KMS-11 (cell line): ENCODE results near the gene SLC16A7.

Source experiments
- H2AFZ ChIP-seq: fragments of 200-600 bp; sonication (generic); 2 replicates; pipeline ENCODE4 v1.6.1; 2016; ENCODE audit warnings: antibody characterized with exemption, mixed run types, low read depth
- H3K27ac ChIP-seq: fragments of 200-600 bp; sonication (generic); 2 replicates; pipeline ENCODE4 v1.6.1; 2016; ENCODE audit warnings: mild to moderate bottlenecking, mixed run types
- H3K27me3 ChIP-seq: fragments of 200-600 bp; sonication (generic); 2 replicates; pipeline ENCODE4 v1.6.1; 2017; ENCODE audit warnings: mild to moderate bottlenecking, low read depth, mixed run types, moderate library complexity; ENCODE audit not compliant: insufficient read depth
- H3K36me3 ChIP-seq: fragments of 200-600 bp; sonication (generic); 2 replicates; pipeline ENCODE4 v1.6.1; 2017; ENCODE audit warnings: mild to moderate bottlenecking, mixed run types; ENCODE audit not compliant: insufficient read depth
- H3K4me1 ChIP-seq: fragments of 200-600 bp; sonication (generic); 2 replicates; pipeline ENCODE4 v1.6.1; 2016; ENCODE audit warnings: mild to moderate bottlenecking, low read depth, mixed run types; ENCODE audit not compliant: poor library complexity, severe bottlenecking
- H3K4me2 ChIP-seq: fragments of 200-600 bp; sonication (generic); 2 replicates; pipeline ENCODE4 v1.7.0; 2016; ENCODE audit warnings: mild to moderate bottlenecking, mixed run types
- H3K4me3 ChIP-seq: fragments of 200-600 bp; sonication (generic); IDR thresholded peaks from 2 replicates; pipeline ENCODE4 v1.6.1; 2017; ENCODE audit warnings: low read depth, low read length, mixed read lengths; ENCODE audit not compliant: insufficient read depth
- H3K79me2 ChIP-seq: fragments of 200-600 bp; sonication (generic); 2 replicates; pipeline ENCODE4 v1.6.1; 2016; ENCODE audit warnings: low read depth, mixed run types; ENCODE audit not compliant: insufficient read depth
- H3K9ac ChIP-seq: fragments of 200-600 bp; sonication (generic); 2 replicates; pipeline ENCODE4 v1.6.1; 2016; ENCODE audit warnings: mild to moderate bottlenecking, mixed run types
- H4K20me1 ChIP-seq: fragments of 200-600 bp; sonication (generic); 2 replicates; pipeline ENCODE4 v1.6.1; 2016; ENCODE audit warnings: mild to moderate bottlenecking, mixed run types; ENCODE audit not compliant: insufficient read depth
- CTCF ChIP-seq: fragments of 200-600 bp; sonication (generic); conservative IDR thresholded peaks from 2 replicates; pipeline ENCODE4 v1.6.1; 2017; ENCODE audit warnings: low read depth, mild to moderate bottlenecking, antibody characterized with exemption, low read length, moderate library complexity, mixed read lengths

The SLC16A7 gene

GRCh38 chr12:59620326-59620725 is 24.5 kb downstream of the SLC16A7 start:
- Histone ChIP-seq H3K4me2 (no peak overlapping the region), H3K27me3 (no peaks in the 10 kb centered on the region), H3K4me3 (no peak overlapping the region), H3K9ac (no peak overlapping the region), H3K27ac (no peak overlapping the region), H4K20me1 (no peaks in the 10 kb centered on the region), H3K36me3 (no peaks in the 10 kb centered on the region), H2AFZ (no peak overlapping the region), H3K79me2 (no peaks in the 10 kb centered on the region), H3K4me1 (no peaks in the 10 kb centered on the region)
- TF ChIP-seq CTCF, result no peak

GRCh38 chr12:59624732-59625460 is 29.1 kb downstream of the SLC16A7 start:
- no peak overlapping the region for H3K4me2 ChIP-seq

GRCh38 chr12:59626382-59626781 is 30.6 kb downstream of the SLC16A7 start:
- Histone ChIP-seq H3K4me3 (no peak overlapping the region), H3K79me2 (no peaks in the 10 kb centered on the region)

More at GRCh38 chr12:59624732-59625460, 29.1 kb downstream of the SLC16A7 start:
- no peak for TF ChIP-seq CTCF
- Histone ChIP-seq H3K27me3 (no peaks in the 10 kb centered on the region), H3K4me3 (no peak overlapping the region), H3K27ac (no peak overlapping the region), H3K4me1 (no peaks in the 10 kb centered on the region), H3K9ac (no peak overlapping the region), H4K20me1 (no peaks in the 10 kb centered on the region), H2AFZ (no peak overlapping the region), H3K36me3 (no peaks in the 10 kb centered on the region), H3K79me2 (no peaks in the 10 kb centered on the region)

GRCh38 chr12:59627582-59627981 is 31.8 kb downstream of the SLC16A7 start:
- no peaks in the 10 kb centered on the region for H3K36me3 ChIP-seq
- no peak overlapping the region for H3K9ac ChIP-seq
- no peaks in the 10 kb centered on the region for H4K20me1 ChIP-seq
- H3K4me3 ChIP-seq, result no peak overlapping the region
- H3K4me2 ChIP-seq, result no peak overlapping the region
- no peaks in the 10 kb centered on the region for H3K27me3 ChIP-seq
- TF ChIP-seq CTCF, result no peak
- H3K4me1 ChIP-seq, result no peaks in the 10 kb centered on the region
- no peak overlapping the region for H2AFZ ChIP-seq
- no peaks in the 10 kb centered on the region for H3K79me2 ChIP-seq
- H3K27ac ChIP-seq, result no peak overlapping the region

More at GRCh38 chr12:59626382-59626781, 30.6 kb downstream of the SLC16A7 start:
- no peaks in the 10 kb centered on the region for H3K36me3 ChIP-seq
- no peaks in the 10 kb centered on the region for H3K27me3 ChIP-seq
- no peak overlapping the region for H2AFZ ChIP-seq
- no peaks in the 10 kb centered on the region for H3K4me1 ChIP-seq
- no peaks in the 10 kb centered on the region for H4K20me1 ChIP-seq
- no peak overlapping the region for H3K27ac ChIP-seq
- no peak for TF ChIP-seq CTCF
- no peak overlapping the region for H3K4me2 ChIP-seq
- no peak overlapping the region for H3K9ac ChIP-seq
